Fibroblast of pulmonary artery (primary cell): ENCODE data around the gene TMPRSS13.

ENCODE experiments used
- DNase-seq: peaks from one replicate; pipeline ENCODE4 v3.0.0-alpha.2; 2010; ENCODE audit warnings: low read depth
- H3K4me3 ChIP-seq: replicated peaks from 2 replicates; pipeline ENCODE4 v1.5.1; 2011; ENCODE audit warnings: low read depth, mild to moderate bottlenecking, control low read depth, low read length, moderate library complexity
- TF ChIP-seq, protein P1 (sequence below): IDR thresholded peaks from 2 replicates; pipeline ENCODE4 v1.5.1; 2011; ENCODE audit warnings: mild to moderate bottlenecking, control low read depth, low read length, inconsistent platforms; ENCODE audit errors: missing control alignments

Gene TMPRSS13

GRCh38 chr11:117887431-117888138, 41.6 kb downstream of the TMPRSS13 start:
- no peak for DNase-seq
- H3K4me3 ChIP-seq, result no peak overlapping the region
- TF ChIP-seq, protein P1, sequence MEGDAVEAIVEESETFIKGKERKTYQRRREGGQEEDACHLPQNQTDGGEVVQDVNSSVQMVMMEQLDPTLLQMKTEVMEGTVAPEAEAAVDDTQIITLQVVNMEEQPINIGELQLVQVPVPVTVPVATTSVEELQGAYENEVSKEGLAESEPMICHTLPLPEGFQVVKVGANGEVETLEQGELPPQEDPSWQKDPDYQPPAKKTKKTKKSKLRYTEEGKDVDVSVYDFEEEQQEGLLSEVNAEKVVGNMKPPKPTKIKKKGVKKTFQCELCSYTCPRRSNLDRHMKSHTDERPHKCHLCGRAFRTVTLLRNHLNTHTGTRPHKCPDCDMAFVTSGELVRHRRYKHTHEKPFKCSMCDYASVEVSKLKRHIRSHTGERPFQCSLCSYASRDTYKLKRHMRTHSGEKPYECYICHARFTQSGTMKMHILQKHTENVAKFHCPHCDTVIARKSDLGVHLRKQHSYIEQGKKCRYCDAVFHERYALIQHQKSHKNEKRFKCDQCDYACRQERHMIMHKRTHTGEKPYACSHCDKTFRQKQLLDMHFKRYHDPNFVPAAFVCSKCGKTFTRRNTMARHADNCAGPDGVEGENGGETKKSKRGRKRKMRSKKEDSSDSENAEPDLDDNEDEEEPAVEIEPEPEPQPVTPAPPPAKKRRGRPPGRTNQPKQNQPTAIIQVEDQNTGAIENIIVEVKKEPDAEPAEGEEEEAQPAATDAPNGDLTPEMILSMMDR, result no peak

GRCh38 chr11:117885777-117886176, 43.4 kb downstream of the TMPRSS13 start:
- TF ChIP-seq, protein P1, result no peak
- no peak overlapping the region for H3K4me3 ChIP-seq

DNA sequence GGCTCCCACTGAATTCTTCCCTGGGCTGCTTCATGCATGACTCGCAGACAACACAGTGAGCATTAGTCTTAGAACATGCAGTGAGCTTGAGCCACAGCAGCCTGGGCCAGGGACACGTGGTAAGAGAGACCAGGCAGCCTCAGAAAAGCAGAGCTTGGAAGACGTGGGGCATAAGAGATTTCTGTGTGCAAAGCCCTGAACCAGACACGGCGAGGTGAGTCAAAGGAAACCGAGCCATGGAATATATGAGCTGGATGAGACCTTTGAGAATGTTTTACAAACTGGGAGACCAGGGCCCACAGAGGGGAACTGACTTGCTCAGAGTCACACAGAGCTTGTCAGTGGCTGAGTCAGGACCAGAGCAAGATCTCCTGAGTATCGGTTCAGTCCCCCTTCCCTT, 44.2 kb downstream of the TMPRSS13 start:
- H3K4me3 ChIP-seq, result no peak overlapping the region
- peak; percentile 10 for DNase-seq
- TF ChIP-seq, protein P1, result no peak

More at GRCh38 chr11:117885777-117886176, 43.4 kb downstream of the TMPRSS13 start:
- peak; percentile 34 for DNase-seq

DNA sequence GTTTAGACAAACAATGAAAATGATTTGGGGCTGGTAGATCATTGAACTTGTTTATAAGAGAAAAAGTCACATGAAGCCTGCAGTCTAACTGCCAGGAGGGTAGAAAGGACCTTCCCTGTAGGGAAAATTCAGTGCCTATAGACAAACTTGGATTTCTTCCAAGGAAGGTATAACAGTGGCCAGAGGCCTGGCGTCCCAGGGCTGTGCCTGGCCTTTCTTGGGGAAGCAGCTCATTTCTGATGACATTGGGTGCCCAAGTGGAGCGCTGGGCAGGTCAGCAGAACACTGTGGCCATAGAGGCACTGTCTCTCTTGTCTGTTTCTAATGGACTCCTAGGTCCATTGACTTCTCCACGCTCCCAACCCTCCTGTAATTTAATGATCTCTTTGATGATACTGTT, 46.1 kb downstream of the TMPRSS13 start:
- H3K4me3 ChIP-seq, result no peak overlapping the region
- TF ChIP-seq, protein P1, result no peak
- no peak for DNase-seq

DNA sequence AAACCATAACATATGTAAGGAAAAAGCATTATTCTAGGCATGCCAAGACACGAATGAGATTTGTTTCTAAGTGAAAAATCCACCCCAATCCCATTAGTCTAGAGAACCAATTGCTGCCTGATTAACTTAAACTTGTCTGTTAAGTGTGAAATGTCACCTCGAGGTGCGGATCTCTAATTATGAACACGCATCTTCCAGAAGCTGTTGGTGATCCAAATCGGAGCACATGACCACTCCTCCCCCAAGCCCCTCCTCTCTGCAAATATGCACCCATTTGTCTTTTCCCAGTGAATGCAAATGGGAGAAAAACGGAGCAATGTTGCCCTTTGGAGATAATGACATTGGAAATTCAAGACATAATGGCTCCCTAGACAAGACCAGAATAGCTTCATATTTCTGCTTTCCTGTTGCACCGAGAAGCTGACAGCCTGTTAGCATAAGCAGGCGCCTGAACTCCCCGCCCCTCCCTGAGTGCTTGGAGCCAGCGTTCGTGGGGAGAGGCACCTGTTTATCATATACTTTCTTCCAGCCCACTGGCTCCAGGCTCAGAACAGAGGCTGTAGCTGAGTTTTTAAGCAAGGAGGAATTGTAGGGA, 46.8 kb downstream of the TMPRSS13 start:
- no peak overlapping the region for H3K4me3 ChIP-seq
- no peak for DNase-seq
- TF ChIP-seq, protein P1, result no peak

GRCh38 chr11:117881217-117881616, 48.0 kb downstream of the TMPRSS13 start:
- H3K4me3 ChIP-seq, result no peak overlapping the region
- TF ChIP-seq, protein P1, result no peak
- no peak for DNase-seq
